ENCODE measurements around the gene PPFIA2. TPM values are rescaled to one million over a fixed set of nuclear protein-coding genes. Genes with fewer than 3 reads are reported as not detected.

The PPFIA2 gene
- total RNA-seq, 4 donors from 2014 or later, result 0.37 to 8.9 (median 0.55) TPM; not detected in 1

GRCh38 chr12:81617915-81618314 is 141.2 kb downstream of the PPFIA2 start:
- no peaks in the 10 kb centered on the region for H3K36me3 ChIP-seq
- no peak overlapping the region for H3K4me3 ChIP-seq
- H3K4me1 ChIP-seq, result no peaks in the 10 kb centered on the region
- WGBS, 2 donors (ENCODE audit: low coverage in 1 of 2), result 31 to 47% methylated on average over 2 of the region's 2 CpGs
- no peak for DNase-seq
- intact Hi-C loops (cut with DNase I; ENCODE audit: low total_unique reads) (no loop called here), in situ Hi-C loops (cut with MboI; ENCODE audit: low pct_ligation_motif_present in 1 of 4, low pct_unique_long_range_greater_than_20kb in 1 of 4, low sequenced_read_pairs in 3 of 4) (no loop called here)
- no peaks in the 10 kb centered on the region for H3K9me3 ChIP-seq
- no peak overlapping the region for H3K27ac ChIP-seq
- H3K27me3 ChIP-seq, result no peaks in the 10 kb centered on the region
- TF ChIP-seq POLR2A (IDR thresholded peaks at IDR 0.05) (no peak), POLR2AphosphoS5 (IDR thresholded peaks at IDR 0.05) (no peak), CTCF (IDR thresholded peaks at IDR 0.05) (no peak), EP300 (IDR thresholded peaks at IDR 0.05; ENCODE audit: low read depth) (no peak)

DNA sequence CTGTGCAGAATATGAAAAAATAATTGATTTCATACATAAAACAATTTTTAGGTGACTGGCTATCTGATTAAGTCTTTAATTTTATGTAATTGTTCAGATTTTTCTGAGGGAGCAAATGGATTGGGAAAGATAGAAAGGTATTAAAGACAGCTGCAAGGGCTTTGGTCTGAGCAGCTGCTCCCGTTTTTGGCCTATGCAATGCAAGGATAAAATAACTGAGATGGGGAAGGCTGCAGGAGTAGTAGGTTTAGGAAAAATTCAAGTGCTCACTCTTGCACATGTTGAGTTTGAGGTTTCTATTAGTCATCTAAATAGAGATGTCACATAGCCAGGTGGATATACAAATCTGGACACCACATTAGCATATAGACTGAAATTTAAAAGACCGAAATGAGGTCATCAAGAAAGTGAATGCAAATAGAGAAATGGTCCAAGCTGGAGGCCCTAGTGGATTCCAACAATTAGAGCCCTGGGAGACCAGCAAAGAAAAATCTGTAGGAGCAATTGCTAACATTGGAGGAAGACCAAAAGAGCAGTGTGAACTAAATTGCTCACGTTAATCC is 144.0 kb downstream of the PPFIA2 start:
- Histone ChIP-seq H3K4me1 (no peaks in the 10 kb centered on the region), H3K9me3 (no peaks in the 10 kb centered on the region), H3K27ac (no peak overlapping the region), H3K4me3 (no peak overlapping the region), H3K36me3 (no peaks in the 10 kb centered on the region), H3K27me3 (no peaks in the 10 kb centered on the region)
- WGBS, 2 donors (ENCODE audit: low coverage in 1 of 2), result 69 to 71% methylated on average over 3 of the region's 3 CpGs
- intact Hi-C loops (cut with DNase I; ENCODE audit: low total_unique reads), result no loop called here
- no peak for DNase-seq
- in situ Hi-C loops (cut with MboI; ENCODE audit: low pct_ligation_motif_present in 1 of 4, low pct_unique_long_range_greater_than_20kb in 1 of 4, low sequenced_read_pairs in 3 of 4), result no loop called here
- no peak for TF ChIP-seq POLR2A (IDR thresholded peaks at IDR 0.05)
- TF ChIP-seq EP300 (IDR thresholded peaks at IDR 0.05; ENCODE audit: low read depth), result no peak
- no peak for TF ChIP-seq POLR2AphosphoS5 (IDR thresholded peaks at IDR 0.05)
- no peak for TF ChIP-seq CTCF (IDR thresholded peaks at IDR 0.05)

GRCh38 chr12:81610955-81611889 is 147.9 kb downstream of the PPFIA2 start:
- H3K27ac ChIP-seq, result no peak overlapping the region
- no peaks in the 10 kb centered on the region for H3K36me3 ChIP-seq
- H3K27me3 ChIP-seq, result no peaks in the 10 kb centered on the region
- H3K4me1 ChIP-seq, result no peaks in the 10 kb centered on the region
- DNase-seq, result no peak
- WGBS, 2 donors (ENCODE audit: low coverage in 1 of 2), result 80% methylated on average over 1 to 17 of the region's 18 CpGs
- H3K4me3 ChIP-seq, result no peak overlapping the region
- H3K9me3 ChIP-seq, result no peaks in the 10 kb centered on the region
- intact Hi-C loops (cut with DNase I; ENCODE audit: low total_unique reads), result no loop called here
- TF ChIP-seq POLR2A (IDR thresholded peaks at IDR 0.05), result no peak
- no peak for TF ChIP-seq EP300 (IDR thresholded peaks at IDR 0.05; ENCODE audit: low read depth)
- in situ Hi-C loops (cut with MboI; ENCODE audit: low pct_ligation_motif_present in 1 of 4, low pct_unique_long_range_greater_than_20kb in 1 of 4, low sequenced_read_pairs in 3 of 4), result no loop called here

DNA sequence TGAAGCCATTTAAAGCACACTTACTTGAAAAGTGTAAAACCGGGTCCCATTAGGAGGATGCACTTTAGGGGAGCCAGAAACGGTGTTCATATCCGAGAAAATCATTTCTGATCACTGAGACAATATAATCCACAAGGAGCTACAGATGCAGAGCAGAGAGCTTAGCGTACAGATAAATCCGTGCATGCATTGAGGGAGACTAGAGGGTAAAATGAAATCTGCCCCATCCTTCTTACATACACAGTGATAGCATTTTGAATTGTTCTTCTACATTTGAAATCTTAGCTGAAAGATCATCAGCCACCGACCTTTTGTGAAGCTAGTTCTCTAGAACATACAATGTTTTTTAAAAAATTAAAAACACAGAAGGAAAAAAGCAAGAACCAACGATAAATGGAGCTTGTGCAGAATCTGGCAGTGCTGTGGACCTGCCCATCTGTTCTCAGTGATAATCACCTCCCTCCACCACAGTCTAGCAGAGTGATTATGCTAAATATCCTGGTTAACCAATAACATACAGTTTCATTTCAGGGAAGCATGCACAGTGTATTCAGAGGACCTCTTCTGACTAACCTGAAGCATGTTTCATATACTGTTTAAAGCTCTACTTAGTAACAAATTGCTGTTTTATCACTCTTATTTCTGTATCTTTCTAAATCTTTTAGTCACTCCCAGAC is 161.1 kb downstream of the PPFIA2 start:
- in situ Hi-C loops (cut with MboI; ENCODE audit: low pct_ligation_motif_present in 1 of 4, low pct_unique_long_range_greater_than_20kb in 1 of 4, low sequenced_read_pairs in 3 of 4), result no loop called here
- 42% methylated on average over 7 of the region's 7 CpGs for WGBS, 2 donors (ENCODE audit: low coverage in 1 of 2)

More for the DNA sequence above, 161.1 kb downstream of the PPFIA2 start:
- Histone ChIP-seq H3K4me3 (no peak overlapping the region), H3K27me3 (no peaks in the 10 kb centered on the region), H3K27ac (no peak overlapping the region), H3K9me3 (no peaks in the 10 kb centered on the region), H3K4me1 (no peaks in the 10 kb centered on the region), H3K36me3 (no peaks in the 10 kb centered on the region)
- DNase-seq, result no peak
- intact Hi-C loops (cut with DNase I; ENCODE audit: low total_unique reads), result no loop called here
- TF ChIP-seq POLR2AphosphoS5 (IDR thresholded peaks at IDR 0.05) (no peak), EP300 (IDR thresholded peaks at IDR 0.05; ENCODE audit: low read depth) (no peak), CTCF (IDR thresholded peaks at IDR 0.05) (no peak), POLR2A (IDR thresholded peaks at IDR 0.05) (no peak)
